ENCODE data around the gene DCLRE1B. TPM values are rescaled to one million over a fixed set of nuclear protein-coding genes. Genes with fewer than 3 reads are reported as not detected.

The DCLRE1B gene
- total RNA-seq, 1 donor from 2014 or later: 8.0 TPM

- peaks cover 3% of the 10 kb centered on the region for H3K27me3 Mint-ChIP-seq (ENCODE audit: insufficient read depth, low read depth)
- H3K9ac ChIP-seq: no peak overlapping the region
- no peaks in the 10 kb centered on the region for H3K27me3 ChIP-seq
- no peak overlapping the region for H3K27ac ChIP-seq
- no peak overlapping the region for H3K4me3 Mint-ChIP-seq
- no peaks in the 10 kb centered on the region for H3F3A ChIP-seq (ENCODE audit: low read depth)
- H3K4me2 ChIP-seq: no peak overlapping the region
- no peaks in the 10 kb centered on the region for H3K9me3 ChIP-seq (ENCODE audit: low read depth)
- no peak overlapping the region for H2AFZ ChIP-seq (replicated peaks)
- H3K4me1 ChIP-seq: no peaks in the 10 kb centered on the region
- DNase-seq (ENCODE audit: low spot score): no peak
- H3K4me1 Mint-ChIP-seq: no peaks in the 10 kb centered on the region
- H3K36me3 ChIP-seq: no peaks in the 10 kb centered on the region
- H3K9me3 Mint-ChIP-seq: no peaks in the 10 kb centered on the region
- no peak overlapping the region for H3K27ac Mint-ChIP-seq
- H3K36me3 Mint-ChIP-seq: peaks cover 13% of the 10 kb centered on the region
- TF ChIP-seq EZH2phosphoT487 (IDR thresholded peaks at IDR 0.05): no peak
- no peak for TF ChIP-seq CTCF (IDR thresholded peaks at IDR 0.05)
- no peak for TF ChIP-seq EZH2 (IDR thresholded peaks at IDR 0.05)
- H3K79me2 ChIP-seq (ENCODE audit: low read depth): no peaks in the 10 kb centered on the region
- no peak overlapping the region for H3K4me3 ChIP-seq
- H4K20me1 ChIP-seq (ENCODE audit: low read depth): no peaks in the 10 kb centered on the region
Measured at GRCh38 chr1:113895961-113896360, 9.2 kb upstream of the DCLRE1B start.

DNA sequence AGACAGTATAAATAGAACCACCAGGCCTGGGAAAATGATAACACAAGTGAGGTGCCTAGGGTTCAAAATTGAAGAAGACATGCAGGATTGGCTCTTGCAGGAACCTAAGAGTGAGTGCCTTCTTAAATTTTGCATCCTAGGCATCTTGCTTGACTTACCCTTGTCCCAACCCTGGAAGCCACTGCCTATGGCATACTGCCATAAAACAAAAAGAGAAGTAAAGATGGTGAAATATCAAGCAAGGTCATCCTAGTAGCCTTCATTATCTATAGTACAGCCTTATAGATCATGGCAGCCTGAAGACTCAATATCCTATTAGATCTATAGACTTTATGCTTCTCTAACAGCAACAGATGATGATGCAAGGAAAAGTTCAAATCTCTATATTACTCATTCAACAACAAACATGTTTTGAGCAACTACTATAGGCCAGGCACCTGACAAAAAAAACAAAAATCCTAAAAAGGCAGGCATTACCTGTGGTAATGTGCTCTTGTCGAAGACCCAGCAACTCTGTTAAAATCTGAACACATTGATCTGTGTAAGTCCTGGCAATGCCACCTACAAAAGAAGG is 6.8 kb upstream of the DCLRE1B start:
- no peak overlapping the region for H2AFZ ChIP-seq (replicated peaks)
- peaks cover 18% of the 10 kb centered on the region for H3K36me3 Mint-ChIP-seq

GRCh38 chr1:113899111-113899510 is 6.0 kb upstream of the DCLRE1B start:
- H3K27ac ChIP-seq: no peak overlapping the region
- no peaks in the 10 kb centered on the region for H3K36me3 ChIP-seq
- no peaks in the 10 kb centered on the region for H3K27me3 ChIP-seq
- Mint-ChIP-seq H3K27ac (no peak overlapping the region), H3K4me1 (peaks cover 5% of the 10 kb centered on the region), H3K27me3 (ENCODE audit: insufficient read depth, low read depth) (peaks cover 3% of the 10 kb centered on the region), H3K9me3 (no peaks in the 10 kb centered on the region), H3K4me3 (no peak overlapping the region), H3K36me3 (peaks cover 18% of the 10 kb centered on the region)
- no peak overlapping the region for H2AFZ ChIP-seq (replicated peaks)
- no peak overlapping the region for H3K4me3 ChIP-seq
- H3K79me2 ChIP-seq (ENCODE audit: low read depth): peaks cover 12% of the 10 kb centered on the region
- H3F3A ChIP-seq (ENCODE audit: low read depth): peaks cover 4% of the 10 kb centered on the region
- no peak overlapping the region for H3K4me2 ChIP-seq
- H3K9me3 ChIP-seq (ENCODE audit: low read depth): no peaks in the 10 kb centered on the region
- TF ChIP-seq CTCF (IDR thresholded peaks at IDR 0.05): no peak
- TF ChIP-seq EZH2 (IDR thresholded peaks at IDR 0.05): no peak
- TF ChIP-seq EZH2phosphoT487 (IDR thresholded peaks at IDR 0.05): no peak
- peaks cover 8% of the 10 kb centered on the region for H3K4me1 ChIP-seq
- no peaks in the 10 kb centered on the region for H4K20me1 ChIP-seq (ENCODE audit: low read depth)
- DNase-seq (ENCODE audit: low spot score): no peak
- H3K9ac ChIP-seq: no peak overlapping the region

More for the DNA sequence above, 6.8 kb upstream of the DCLRE1B start:
- Histone ChIP-seq H3K4me1 (no peaks in the 10 kb centered on the region), H3K9me3 (ENCODE audit: low read depth) (no peaks in the 10 kb centered on the region), H3F3A (ENCODE audit: low read depth) (no peaks in the 10 kb centered on the region), H3K9ac (no peak overlapping the region), H3K27me3 (no peaks in the 10 kb centered on the region), H4K20me1 (ENCODE audit: low read depth) (no peaks in the 10 kb centered on the region), H3K36me3 (no peaks in the 10 kb centered on the region), H3K4me2 (no peak overlapping the region), H3K27ac (no peak overlapping the region), H3K4me3 (no peak overlapping the region), H3K79me2 (ENCODE audit: low read depth) (peaks cover 4% of the 10 kb centered on the region)
- Mint-ChIP-seq H3K4me1 (no peaks in the 10 kb centered on the region), H3K9me3 (no peaks in the 10 kb centered on the region), H3K4me3 (no peak overlapping the region), H3K27me3 (ENCODE audit: insufficient read depth, low read depth) (peaks cover 3% of the 10 kb centered on the region), H3K27ac (no peak overlapping the region)
- no peak for DNase-seq (ENCODE audit: low spot score)
- TF ChIP-seq EZH2phosphoT487 (IDR thresholded peaks at IDR 0.05) (no peak), CTCF (IDR thresholded peaks at IDR 0.05) (no peak), EZH2 (IDR thresholded peaks at IDR 0.05) (no peak)
